SJSA1 (cell line): ENCODE measurements around the gene GRAMD2B. TPM values are rescaled to one million over a fixed set of nuclear protein-coding genes. Genes with fewer than 3 reads are reported as not detected.
"Not testable (repeated sequence)": the region's sequence is repeated elsewhere in the genome, so short reads cannot be mapped to it uniquely, and the experiment has no call there.

Experiments
- DNase-seq, 2 experiments: peaks; one replicate each; pipeline ENCODE4 v3.0.0-alpha.2; 2015 to 2020; ENCODE audit warnings: low spot score in 2 of 2, low read depth in 1 of 2
- H3K27ac ChIP-seq: fragments of 250-450 bp; sonication (Bioruptor Pico); 2 replicates; pipeline ENCODE4 v1.5.1; 2020; ENCODE audit warnings: mild to moderate bottlenecking, moderate library complexity
- H3K27me3 ChIP-seq: fragments of 250-450 bp; sonication (Bioruptor Pico); replicated peaks from 2 replicates; pipeline ENCODE4 v1.5.1; 2020; ENCODE audit warnings: mild to moderate bottlenecking, moderate library complexity
- H3K36me3 ChIP-seq: fragments of 250-450 bp; sonication (Bioruptor Pico); 2 replicates; pipeline ENCODE4 v1.5.1; 2020; ENCODE audit warnings: mild to moderate bottlenecking
- H3K4me1 ChIP-seq: fragments of 250-450 bp; sonication (Bioruptor Pico); replicated peaks from 2 replicates; pipeline ENCODE4 v1.6.1; 2021; ENCODE audit warnings: mild to moderate bottlenecking
- H3K4me3 ChIP-seq: fragments of 250-450 bp; sonication (Bioruptor Pico); 2 replicates; pipeline ENCODE4 v1.5.1; 2020; ENCODE audit warnings: mild to moderate bottlenecking
- H3K9me3 ChIP-seq: fragments of 250-450 bp; sonication (Bioruptor Pico); replicated peaks from 2 replicates; pipeline ENCODE4 v1.5.1; 2020; ENCODE audit warnings: mild to moderate bottlenecking
- total RNA-seq: library from RNA; depleted of rRNA; stranded (reverse); fragments of >200 nt; shearing (Covaris generic); gene quantifications from 2 replicates; pipeline ENCODE4 v1.2.3, GENCODE V29; 2014

GRAMD2B gene
- total RNA-seq, 1 experiment from 2014 or later: 25.5 TPM

DNA sequence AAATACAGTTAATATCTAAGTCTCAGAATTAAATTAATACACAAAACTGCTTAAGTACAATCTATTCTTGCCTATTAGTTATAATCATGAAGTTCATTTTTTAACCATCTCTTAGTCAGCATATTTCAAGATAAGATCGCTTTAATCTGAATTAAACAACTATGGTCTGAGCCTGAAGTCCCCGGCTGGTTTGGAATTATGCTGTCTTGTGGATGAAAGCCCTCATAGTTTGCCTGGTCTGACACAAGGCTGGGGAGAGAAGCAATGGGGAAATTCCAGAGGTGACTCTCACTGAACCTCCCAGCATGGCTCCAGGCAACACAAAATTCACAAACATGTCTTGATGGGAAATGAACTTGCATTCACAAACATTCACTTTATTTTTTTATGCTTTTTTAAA, 28.0 kb upstream of the GRAMD2B start:
- Histone ChIP-seq H3K4me3 (no peak overlapping the region), H3K4me1 (peaks cover 18% of the 10 kb centered on the region), H3K36me3 (no peaks in the 10 kb centered on the region), H3K27ac (peak overlapping the region; percentile 3; the same call in 1 of the 2 replicates), H3K27me3 (no peaks in the 10 kb centered on the region), H3K9me3 (no peaks in the 10 kb centered on the region)
- DNase-seq: peak; percentile 52 to 58

DNA sequence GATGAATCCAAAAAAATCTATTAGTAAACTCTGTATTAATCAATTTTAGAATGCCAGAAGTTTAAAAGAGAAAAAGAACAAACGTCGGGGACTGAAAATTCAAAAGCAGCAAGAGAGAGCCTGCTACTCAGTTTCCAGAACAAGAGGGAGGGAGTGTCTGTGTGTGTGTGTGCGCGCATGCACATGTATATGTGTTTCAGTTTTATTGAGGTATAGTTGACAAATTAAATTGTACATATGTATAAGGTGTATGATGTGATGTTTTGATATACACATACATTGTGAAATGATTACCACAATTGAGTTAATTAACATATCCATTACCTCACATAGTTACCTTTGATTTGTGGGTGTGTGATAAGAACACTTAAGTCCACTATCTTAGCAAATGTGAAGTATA, 27.6 kb upstream of the GRAMD2B start:
- H3K27me3 ChIP-seq: no peaks in the 10 kb centered on the region
- H3K27ac ChIP-seq: peak overlapping the region; percentile 3; the same call in 1 of the 2 replicates
- H3K4me3 ChIP-seq: no peak overlapping the region
- DNase-seq: no peak
- H3K4me1 ChIP-seq: peaks cover 18% of the 10 kb centered on the region
- no peaks in the 10 kb centered on the region for H3K9me3 ChIP-seq
- H3K36me3 ChIP-seq: no peaks in the 10 kb centered on the region

DNA sequence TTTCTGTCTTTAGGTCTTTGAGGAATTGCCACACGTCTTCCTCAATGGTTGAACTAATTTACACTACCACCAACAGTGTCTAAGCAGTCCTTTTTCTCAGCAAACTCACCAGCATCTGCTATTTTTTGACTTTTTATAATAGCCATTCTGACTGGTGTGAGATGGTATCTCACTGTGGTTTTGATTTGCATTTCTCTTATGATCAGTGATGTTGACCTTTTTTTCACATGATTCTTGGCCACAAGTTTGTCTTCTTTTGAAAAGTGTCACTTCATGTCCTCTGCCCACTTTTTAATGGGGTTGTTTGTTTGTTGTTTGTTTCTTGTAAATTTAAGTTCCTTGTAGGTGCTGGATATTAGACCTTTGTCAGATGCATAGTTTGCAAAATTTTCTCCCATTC, 26.5 kb upstream of the GRAMD2B start:
- not testable (repeated sequence) for H3K4me3 ChIP-seq, DNase-seq, H3K36me3 ChIP-seq, H3K27me3 ChIP-seq, H3K9me3 ChIP-seq
- H3K27ac ChIP-seq: 0 out of 2 replicates have a peak overlapping the region, but pooled peaks have one; percentile 0
- H3K4me1 ChIP-seq: peaks cover 18% of the 10 kb centered on the region

DNA sequence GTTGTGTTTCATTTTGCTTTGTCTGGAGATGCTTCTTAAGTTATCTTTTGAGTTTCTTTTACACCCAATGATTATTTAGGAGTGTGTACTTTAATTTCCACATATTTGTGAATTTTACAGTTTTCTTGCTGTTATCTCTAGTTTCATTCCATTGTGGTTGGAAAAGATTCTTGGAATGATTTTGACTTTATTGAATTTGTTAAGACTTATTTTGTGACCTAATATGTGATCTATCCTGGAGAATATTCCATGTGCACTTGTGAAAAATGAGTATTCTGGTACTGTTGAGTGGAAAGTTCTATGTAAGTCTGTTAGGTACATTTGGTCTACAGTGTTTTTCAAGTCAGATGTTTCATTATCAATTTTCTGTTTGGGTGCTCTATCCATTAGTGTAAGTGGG, 24.4 kb upstream of the GRAMD2B start:
- Histone ChIP-seq H3K36me3 (no peaks in the 10 kb centered on the region), H3K27ac (no peak overlapping the region), H3K4me1 (peaks cover 28% of the 10 kb centered on the region), H3K4me3 (no peak overlapping the region), H3K27me3 (no peaks in the 10 kb centered on the region), H3K9me3 (peaks cover 12% of the 10 kb centered on the region; the same call in 1 of the 2 replicates)
- no peak for DNase-seq

DNA sequence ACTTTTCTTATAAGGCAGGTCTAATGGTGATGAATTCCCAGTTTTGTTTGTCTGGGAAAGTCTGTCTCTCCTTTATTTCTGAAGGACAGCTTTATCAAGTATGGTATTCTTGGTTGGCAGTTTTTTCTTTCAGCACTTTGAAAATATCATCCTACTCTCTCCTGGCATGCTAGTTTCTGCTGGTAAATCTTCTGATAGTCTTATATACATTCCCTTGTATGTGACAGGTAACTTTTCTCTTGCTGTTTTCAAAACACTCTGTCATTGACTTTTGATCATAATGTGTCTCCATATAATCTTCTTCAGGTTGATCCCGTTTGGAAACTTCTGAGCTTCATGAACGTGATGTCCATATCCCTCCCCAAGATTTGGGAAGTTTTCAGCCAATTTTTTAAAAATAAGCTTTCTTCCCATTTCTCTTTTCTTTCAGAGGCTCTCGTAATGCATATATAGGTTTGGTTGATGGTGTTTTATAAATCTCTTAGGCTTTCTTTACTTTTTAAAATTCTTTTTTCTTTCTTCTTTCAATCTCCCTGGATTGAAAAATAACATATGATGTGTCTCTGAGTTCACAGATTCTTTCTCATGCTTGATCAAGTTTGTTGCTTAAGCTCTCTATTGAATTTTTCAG, 22.5 kb upstream of the GRAMD2B start:
- Histone ChIP-seq H3K9me3 (peaks cover 16% of the 10 kb centered on the region; the same call in 1 of the 2 replicates), H3K27me3 (no peaks in the 10 kb centered on the region), H3K4me3 (no peak overlapping the region), H3K27ac (no peak overlapping the region), H3K36me3 (no peaks in the 10 kb centered on the region), H3K4me1 (peaks cover 36% of the 10 kb centered on the region)
- no peak for DNase-seq

DNA sequence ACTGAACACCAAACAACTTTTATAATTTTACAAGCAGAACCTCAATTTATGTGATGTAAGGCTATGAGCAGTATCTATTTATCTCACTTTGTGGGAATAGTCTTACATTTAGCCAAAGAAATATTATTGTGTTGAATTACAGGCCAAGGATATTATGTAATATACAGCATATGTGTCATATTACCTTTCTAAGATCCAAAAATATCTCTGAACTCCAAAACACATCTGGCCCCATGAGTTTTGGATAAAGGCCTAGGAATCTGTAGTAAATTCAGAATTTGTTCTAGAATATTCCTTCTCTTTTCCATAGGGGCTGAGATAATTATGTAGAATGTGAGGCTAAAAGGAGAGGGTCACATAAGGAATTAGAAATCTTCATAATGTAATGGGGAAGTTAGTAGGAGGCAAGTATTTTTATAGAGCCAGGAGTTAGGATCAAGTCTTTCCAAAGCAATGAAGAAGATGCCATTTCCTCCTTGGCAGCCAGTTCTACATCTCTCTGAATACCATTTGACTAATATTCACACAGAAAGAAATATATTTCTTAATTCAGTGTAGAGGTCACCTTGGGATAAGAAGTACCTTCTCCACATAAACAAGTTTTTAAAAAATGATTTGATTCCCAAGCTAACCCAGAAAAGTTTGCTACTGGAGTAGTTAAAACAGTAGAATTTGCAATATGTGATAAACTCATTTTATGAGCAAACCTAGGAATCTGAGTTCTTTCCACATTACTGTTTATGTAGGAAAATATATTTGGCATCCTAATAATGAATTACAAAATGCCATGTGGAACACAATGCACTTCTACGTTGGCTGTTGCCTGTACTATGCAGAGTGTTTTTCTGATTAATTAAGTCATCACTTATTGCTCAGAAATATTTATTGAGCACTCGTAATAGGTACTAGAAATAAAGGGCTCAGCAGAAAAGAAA, 20.3 kb upstream of the GRAMD2B start:
- H3K27me3 ChIP-seq: no peaks in the 10 kb centered on the region
- H3K4me1 ChIP-seq: peaks cover 33% of the 10 kb centered on the region
- peak overlapping the region; percentile 78 for H3K27ac ChIP-seq
- peaks cover 16% of the 10 kb centered on the region; the same call in 1 of the 2 replicates for H3K9me3 ChIP-seq
- no peak for DNase-seq
- no peaks in the 10 kb centered on the region for H3K36me3 ChIP-seq
- H3K4me3 ChIP-seq: no peak overlapping the region

DNA sequence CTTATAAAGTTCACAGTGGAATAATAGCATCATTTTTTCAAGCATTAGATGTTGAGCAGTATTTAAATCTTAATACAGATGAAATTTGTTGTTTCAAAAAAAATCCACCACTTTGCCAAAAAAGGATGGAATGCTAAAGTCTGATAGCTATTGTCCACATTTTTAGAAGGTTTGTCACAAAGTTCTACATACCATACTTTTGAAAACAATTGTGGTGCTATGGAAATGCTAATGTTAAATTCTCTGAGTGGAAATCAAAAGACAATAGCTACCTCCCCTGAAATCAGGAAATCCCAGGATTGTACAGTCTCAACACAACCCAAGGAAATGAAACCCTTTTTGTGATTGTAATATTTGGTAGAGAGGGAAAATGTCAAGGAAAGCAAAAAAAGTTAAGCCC, 19.3 kb upstream of the GRAMD2B start:
- Histone ChIP-seq H3K4me3 (no peak overlapping the region), H3K36me3 (no peaks in the 10 kb centered on the region), H3K9me3 (peaks cover 16% of the 10 kb centered on the region; the same call in 1 of the 2 replicates), H3K27me3 (no peaks in the 10 kb centered on the region), H3K4me1 (peaks cover 33% of the 10 kb centered on the region), H3K27ac (peak overlapping the region; percentile 78)
- DNase-seq: peak in 1 of 2 experiments; percentile 79

DNA sequence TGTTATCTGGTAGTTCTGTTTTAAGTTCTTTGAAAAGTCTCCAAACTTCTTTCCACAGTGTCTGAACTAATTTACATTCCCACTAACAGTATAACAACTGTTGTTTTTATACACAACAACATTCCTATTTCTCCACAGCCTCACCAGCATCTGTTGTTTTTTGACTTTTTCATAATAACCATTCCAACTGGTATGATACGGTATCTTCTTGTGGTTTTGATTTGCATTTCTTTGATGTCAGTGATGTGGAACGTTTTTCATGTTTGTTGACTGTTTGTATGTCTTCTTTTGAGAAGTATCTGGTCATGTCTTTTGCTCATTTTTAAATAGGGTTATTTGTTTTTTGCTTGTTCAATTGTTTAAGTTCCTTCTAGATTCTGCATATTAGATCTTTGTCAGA, 12.6 kb upstream of the GRAMD2B start:
- DNase-seq: no peak
- Histone ChIP-seq H3K36me3 (no peaks in the 10 kb centered on the region), H3K27ac (no peak overlapping the region)

DNA sequence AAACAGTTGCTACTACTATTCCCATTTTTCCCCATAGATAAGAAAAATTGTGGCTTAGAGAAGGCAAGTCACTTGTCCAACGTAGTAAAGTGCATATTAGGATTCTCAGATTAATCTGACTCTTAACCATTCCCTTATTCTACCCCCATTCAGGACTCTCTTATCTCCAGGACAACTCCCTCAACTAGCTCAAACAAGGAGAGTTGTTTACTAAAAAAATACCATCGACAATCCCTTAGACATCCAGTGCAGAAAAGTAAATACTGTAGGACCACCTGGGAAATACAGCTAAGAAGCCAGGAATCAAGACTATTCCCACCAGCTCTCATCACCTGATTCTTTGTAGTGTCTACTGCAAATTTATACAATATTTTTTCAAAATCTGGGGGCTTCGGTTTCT, 9.4 kb upstream of the GRAMD2B start:
- H3K36me3 ChIP-seq: no peaks in the 10 kb centered on the region
- no peak overlapping the region for H3K4me3 ChIP-seq
- no peaks in the 10 kb centered on the region for H3K27me3 ChIP-seq
- peak overlapping the region; percentile 20; the same call in 1 of the 2 replicates for H3K27ac ChIP-seq
- peaks cover 37% of the 10 kb centered on the region for H3K4me1 ChIP-seq
- DNase-seq: peak in 1 of 2 experiments; percentile 37
- H3K9me3 ChIP-seq: 0 out of 2 replicates have a peak, but pooled peaks cover 2% of the 10 kb centered on the region

More for the DNA sequence above, 12.6 kb upstream of the GRAMD2B start:
- no peaks in the 10 kb centered on the region for H3K27me3 ChIP-seq
- H3K4me1 ChIP-seq: peaks cover 36% of the 10 kb centered on the region
- no peak overlapping the region for H3K4me3 ChIP-seq
- 0 out of 2 replicates have a peak, but pooled peaks cover 2% of the 10 kb centered on the region for H3K9me3 ChIP-seq

DNA sequence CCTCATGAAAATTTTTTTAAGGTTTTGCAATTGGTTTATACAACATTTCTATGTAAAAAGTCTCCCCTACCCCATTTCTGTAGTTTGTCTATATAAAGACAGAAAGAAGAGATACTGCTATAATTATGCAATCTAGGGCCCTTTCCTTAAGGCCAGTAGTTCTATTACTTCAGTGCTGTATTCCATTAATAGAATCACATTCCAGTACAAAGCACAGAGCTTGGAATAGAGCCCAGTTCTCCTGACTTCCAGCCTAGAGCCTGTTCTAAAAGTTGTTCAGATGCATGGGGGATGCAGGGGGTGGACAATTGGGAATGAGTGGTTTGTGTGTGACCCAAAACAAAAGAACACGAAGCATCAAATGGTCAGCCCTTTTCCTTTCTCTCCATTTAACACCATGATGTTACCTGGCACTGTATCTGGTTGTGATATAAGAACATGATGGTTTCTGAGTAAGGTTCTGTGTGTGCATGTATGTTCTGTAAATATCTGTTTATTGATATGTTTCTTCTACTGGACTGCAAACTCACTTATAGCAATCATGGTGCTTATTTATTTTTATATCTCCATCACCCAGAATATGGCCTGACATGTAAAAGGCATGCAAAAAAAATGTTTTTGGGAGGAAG, 8.2 kb upstream of the GRAMD2B start:
- no peak overlapping the region for H3K27ac ChIP-seq
- peak in 1 of 2 experiments; percentile 52 for DNase-seq
- H3K4me1 ChIP-seq: peaks cover 37% of the 10 kb centered on the region
- no peaks in the 10 kb centered on the region for H3K36me3 ChIP-seq
- no peaks in the 10 kb centered on the region for H3K27me3 ChIP-seq
- H3K4me3 ChIP-seq: no peak overlapping the region
- H3K9me3 ChIP-seq: 0 out of 2 replicates have a peak, but pooled peaks cover 2% of the 10 kb centered on the region

DNA sequence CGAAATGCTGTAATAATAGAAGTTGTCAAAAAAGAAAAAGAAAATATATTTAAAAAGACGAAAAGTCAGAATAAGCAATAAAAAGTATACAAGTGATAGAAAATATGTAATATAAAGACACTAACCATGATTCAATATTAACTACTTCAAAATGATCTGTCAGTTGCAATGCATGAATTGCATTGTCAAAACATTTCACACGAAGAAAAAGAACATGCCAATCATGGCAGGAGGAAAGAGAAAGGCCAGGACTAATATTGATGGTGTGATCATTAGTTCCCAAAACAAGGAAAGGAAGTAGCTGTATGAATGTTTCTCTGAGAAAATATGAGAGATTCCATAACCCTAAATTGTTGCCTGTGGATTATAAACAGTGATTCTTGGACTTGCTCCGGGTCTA, 7.4 kb upstream of the GRAMD2B start:
- Histone ChIP-seq H3K27me3 (no peaks in the 10 kb centered on the region), H3K36me3 (no peaks in the 10 kb centered on the region), H3K4me3 (no peak overlapping the region), H3K4me1 (peaks cover 37% of the 10 kb centered on the region), H3K27ac (no peak overlapping the region), H3K9me3 (0 out of 2 replicates have a peak, but pooled peaks cover 2% of the 10 kb centered on the region)
- no peak for DNase-seq

DNA sequence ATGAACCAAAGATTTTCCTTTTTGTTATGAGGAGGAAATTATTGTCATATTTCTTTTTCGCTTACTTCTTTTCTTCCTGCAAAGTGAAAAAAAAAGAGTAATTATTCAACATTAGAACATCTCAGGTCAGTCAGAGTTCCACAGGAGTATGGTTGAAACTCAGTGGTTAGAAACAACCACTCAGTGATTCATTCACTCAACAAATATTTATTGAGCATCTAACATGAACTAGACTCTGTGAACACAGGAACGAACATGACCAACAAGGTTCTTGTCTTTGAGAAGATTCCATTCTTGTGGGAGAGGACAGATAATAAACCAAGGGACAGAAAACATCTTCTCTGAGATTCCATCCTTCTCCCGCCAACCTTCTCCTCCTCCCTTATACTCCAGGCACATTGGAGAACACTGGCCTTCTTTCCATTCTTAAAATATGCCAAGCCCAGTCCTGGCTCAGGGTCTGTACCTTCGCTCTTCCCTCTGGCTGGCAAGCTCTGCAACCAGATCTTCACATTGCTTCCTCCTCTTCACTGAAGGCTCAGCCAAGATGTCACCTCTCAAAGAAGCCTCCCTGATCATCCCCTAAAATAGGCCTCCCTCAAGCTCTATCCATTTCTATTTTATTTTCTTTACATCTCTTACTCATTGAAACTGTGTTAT, 6.8 kb upstream of the GRAMD2B start:
- DNase-seq: no peak
- H3K27ac ChIP-seq: no peak overlapping the region
- no peaks in the 10 kb centered on the region for H3K36me3 ChIP-seq
- H3K4me1 ChIP-seq: peaks cover 37% of the 10 kb centered on the region
- H3K4me3 ChIP-seq: no peak overlapping the region
- H3K27me3 ChIP-seq: no peaks in the 10 kb centered on the region
- H3K9me3 ChIP-seq: no peaks in the 10 kb centered on the region

DNA sequence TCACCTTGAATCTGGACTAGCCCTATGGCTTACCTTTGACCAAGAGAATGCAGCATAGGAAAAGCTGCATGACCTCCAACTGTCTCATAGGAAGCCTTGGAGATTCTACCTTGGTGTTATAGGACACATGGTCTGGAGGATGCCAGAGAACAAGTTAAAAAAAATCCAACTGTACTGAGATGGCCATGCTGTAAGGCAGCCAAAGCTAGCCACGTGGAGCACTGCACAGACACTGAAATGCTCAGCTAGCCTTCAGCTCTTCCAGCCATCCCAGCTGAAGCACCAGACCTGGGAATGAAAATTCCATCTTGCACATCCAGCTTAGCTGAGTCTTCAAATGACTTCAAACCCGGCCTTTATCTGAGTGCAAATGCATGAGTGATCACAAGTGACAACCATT, 6.0 kb upstream of the GRAMD2B start:
- Histone ChIP-seq H3K4me3 (no peak overlapping the region), H3K9me3 (no peaks in the 10 kb centered on the region), H3K27ac (no peak overlapping the region), H3K4me1 (peaks cover 34% of the 10 kb centered on the region), H3K27me3 (no peaks in the 10 kb centered on the region), H3K36me3 (no peaks in the 10 kb centered on the region)
- no peak for DNase-seq
